ENCODE data around the gene OVOL2.

Gene OVOL2

DNA sequence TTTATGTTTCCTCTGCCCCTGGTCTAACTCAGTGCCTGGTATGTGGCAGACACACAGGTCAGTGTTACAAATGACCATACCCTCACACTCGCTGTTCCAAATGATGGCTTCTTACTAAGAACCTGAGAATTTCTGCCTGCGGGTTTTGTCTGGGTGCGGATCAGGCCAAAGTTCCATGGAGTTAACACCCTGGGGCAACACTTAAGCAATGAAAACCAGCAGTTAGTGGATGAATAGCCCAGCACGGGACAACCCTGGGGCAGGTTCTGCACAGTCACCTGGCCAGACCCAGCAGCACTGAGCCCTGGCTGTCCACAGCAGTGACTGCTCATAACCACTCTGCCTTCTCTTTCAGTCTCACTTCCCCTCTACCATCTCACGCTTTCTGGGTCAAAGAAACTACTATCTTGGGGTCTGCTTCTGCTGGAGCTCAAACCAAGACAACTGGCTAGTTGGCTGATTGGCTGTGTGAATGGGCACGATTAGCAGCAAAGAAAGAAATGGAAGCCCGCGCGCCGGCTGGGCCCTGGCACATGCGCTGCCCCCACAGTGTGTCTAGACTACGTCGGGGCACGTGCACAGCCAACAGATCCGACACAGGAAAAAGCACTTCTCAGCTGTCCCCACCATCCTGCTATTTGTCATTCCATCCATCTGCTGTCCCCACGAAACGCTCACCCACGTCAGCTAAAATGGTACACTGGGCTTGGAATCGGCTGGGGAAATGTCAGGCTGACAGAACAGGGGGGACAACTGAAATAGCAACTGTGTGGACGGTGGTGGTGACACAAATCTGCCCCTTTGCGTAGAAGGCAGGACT, 52.3 kb downstream of the OVOL2 start:
- no peak overlapping the region for H3K4me3 ChIP-seq (ENCODE audit: low read depth, low read length)
- TF ChIP-seq, protein P1, sequence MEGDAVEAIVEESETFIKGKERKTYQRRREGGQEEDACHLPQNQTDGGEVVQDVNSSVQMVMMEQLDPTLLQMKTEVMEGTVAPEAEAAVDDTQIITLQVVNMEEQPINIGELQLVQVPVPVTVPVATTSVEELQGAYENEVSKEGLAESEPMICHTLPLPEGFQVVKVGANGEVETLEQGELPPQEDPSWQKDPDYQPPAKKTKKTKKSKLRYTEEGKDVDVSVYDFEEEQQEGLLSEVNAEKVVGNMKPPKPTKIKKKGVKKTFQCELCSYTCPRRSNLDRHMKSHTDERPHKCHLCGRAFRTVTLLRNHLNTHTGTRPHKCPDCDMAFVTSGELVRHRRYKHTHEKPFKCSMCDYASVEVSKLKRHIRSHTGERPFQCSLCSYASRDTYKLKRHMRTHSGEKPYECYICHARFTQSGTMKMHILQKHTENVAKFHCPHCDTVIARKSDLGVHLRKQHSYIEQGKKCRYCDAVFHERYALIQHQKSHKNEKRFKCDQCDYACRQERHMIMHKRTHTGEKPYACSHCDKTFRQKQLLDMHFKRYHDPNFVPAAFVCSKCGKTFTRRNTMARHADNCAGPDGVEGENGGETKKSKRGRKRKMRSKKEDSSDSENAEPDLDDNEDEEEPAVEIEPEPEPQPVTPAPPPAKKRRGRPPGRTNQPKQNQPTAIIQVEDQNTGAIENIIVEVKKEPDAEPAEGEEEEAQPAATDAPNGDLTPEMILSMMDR (IDR thresholded peaks at IDR 0.05; ENCODE audit: borderline replicate concordance, insufficient read depth, low read depth, low read length) = no peak

DNA sequence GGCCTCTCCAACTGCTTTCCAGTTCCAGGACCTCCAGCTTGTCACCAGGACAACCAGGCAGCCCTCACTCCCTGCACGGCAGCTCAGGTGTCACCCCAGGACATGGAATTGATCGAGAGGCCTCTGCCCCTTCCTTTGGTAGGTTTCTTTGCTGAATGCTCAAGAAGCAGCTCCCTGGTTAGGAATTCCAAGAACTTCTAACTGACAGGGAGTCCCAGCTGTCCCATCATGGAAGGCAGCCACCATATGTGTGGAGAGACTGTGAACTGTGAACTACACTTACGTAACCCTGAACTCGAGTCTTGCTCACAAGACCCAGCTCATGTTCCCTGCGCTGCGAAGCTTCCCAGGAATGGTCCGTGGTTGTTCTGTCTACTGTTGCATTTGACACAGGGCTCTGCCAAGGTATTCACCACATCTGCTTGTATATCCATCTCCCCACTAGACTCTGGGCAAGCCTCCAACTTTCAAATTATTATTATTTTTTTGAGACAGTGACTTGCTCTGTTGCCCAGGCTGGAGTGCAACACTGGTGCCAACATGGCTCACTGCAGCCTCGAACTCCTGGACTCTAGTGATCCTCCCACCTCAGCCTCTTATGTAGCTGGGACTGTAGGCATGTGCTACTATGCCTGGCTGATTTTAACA, 53.2 kb downstream of the OVOL2 start:
- no peak overlapping the region for H3K4me3 ChIP-seq (ENCODE audit: low read depth, low read length)
- TF ChIP-seq, protein P1 (IDR thresholded peaks at IDR 0.05; ENCODE audit: borderline replicate concordance, insufficient read depth, low read depth, low read length) = no peak

DNA sequence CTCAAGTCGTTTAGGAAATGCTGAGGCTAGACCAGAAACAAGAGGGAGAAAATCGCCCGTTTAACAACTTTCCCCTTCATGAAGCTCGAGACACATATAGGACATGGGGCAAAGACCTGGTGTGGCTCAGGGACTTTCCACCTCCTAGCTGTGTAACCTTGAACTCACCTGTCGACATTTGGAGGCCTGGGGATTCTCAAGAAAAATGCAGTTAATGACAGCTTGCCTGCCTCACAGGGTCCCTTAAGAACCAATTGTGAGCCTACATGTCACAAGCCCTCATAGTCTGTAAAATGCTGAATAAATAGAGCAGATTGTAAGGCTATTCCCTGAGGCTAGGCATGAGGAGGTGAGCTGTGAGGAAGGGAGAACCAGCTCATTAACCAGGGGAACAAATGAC, 53.8 kb downstream of the OVOL2 start:
- TF ChIP-seq, protein P1 (IDR thresholded peaks at IDR 0.05; ENCODE audit: borderline replicate concordance, insufficient read depth, low read depth, low read length) = no peak

DNA sequence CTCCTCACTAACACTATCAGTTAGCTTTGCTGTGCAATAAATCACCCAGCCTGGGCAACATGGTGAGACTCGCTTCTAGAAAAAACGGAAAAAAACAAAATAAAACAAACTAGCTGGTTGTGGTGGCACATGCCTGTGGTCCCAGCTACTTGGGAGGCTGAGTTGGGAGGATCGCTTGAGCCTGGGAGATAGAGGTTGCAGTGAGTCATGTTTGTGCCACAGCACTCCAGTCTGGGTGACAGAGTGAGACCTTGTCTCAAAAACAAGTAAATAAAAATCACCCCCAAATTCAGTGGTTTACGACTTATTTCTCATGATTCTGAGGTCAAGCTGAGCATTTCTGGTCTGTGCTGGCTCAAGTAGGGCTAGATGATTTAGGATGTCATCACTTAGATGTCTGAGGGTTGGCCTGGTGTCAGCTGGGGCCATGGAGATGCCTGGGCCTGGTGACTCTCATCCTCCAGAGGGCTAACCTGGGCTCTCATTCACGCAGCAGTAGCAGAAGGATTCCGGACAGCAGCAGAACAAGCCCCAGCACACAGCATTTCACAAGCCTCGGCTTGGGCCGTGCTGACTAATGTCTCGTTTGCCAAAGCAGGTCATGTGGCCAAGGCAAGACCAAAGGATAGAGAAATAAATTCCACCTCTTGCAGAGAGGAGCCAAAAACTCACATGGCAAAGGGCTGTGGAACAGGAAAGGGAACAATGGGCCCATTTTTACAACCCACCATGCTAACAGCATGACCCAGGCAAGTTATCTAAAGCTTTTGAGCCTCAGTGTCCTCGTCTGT, 56.4 kb downstream of the OVOL2 start:
- TF ChIP-seq, protein P1 (IDR thresholded peaks at IDR 0.05; ENCODE audit: borderline replicate concordance, insufficient read depth, low read depth, low read length) = no peak
- no peak overlapping the region for H3K4me3 ChIP-seq (ENCODE audit: low read depth, low read length)

More for the DNA sequence above, 53.8 kb downstream of the OVOL2 start:
- no peak overlapping the region for H3K4me3 ChIP-seq (ENCODE audit: low read depth, low read length)

DNA sequence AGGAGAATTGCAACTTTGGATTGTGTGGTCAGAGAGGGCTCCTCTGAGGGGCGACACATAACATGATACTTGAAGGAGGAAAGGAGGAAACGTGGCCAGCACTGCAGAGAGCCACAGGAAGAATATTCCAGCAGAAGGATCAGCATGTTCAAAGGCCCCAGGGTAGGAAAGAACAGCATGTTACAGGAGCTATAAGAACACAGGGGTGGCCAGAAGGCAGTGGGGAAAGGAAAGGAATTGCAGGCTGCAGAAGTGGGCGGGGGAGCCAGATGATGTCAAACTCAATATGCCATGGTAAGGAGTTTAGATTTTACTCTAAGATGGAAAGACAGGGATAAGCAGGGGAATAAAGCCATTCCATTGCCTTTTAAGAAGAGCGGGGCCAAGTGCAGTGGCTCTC, 58.1 kb downstream of the OVOL2 start:
- TF ChIP-seq, protein P1 (IDR thresholded peaks at IDR 0.05; ENCODE audit: borderline replicate concordance, insufficient read depth, low read depth, low read length) = no peak

DNA sequence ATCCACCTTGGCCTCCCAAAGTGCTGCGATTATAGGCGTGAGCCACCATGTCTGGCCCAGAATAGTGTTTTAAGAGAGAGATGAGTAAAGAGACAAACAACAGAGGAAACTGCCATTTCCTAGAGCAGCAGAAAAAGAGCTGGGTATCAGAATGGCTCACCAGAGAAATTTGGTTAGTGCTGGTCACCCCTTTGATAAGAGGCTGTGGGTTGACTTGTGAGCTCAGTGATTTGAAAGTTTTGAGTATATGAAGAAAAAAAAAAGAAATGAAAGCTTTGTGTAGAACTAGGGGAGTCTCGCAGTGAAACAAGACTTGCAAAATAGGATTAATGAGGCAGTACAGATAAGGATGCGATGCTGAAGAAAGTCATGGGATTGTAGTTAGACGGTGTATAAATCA, 59.3 kb downstream of the OVOL2 start:
- H3K4me3 ChIP-seq (ENCODE audit: low read depth, low read length) = no peak overlapping the region
- TF ChIP-seq, protein P1 (IDR thresholded peaks at IDR 0.05; ENCODE audit: borderline replicate concordance, insufficient read depth, low read depth, low read length) = no peak

More for the DNA sequence above, 58.1 kb downstream of the OVOL2 start:
- no peak overlapping the region for H3K4me3 ChIP-seq (ENCODE audit: low read depth, low read length)

Data from GM12875 (cell line).